Measurements from ENCODE around the gene SASS6.

The SASS6 gene

GRCh38 chr1:100132566-100133477, at the start of gene SASS6, which contains the start of gene TRMT13:
SASS6 (minus strand) TSS chr1:100132930; CDS start chr1:100132814, 116 bp downstream.
TRMT13 (plus strand) TSS chr1:100133163; CDS start chr1:100133169, 6 bp downstream.
- DNase-seq (ENCODE audit: low read depth), result peak; percentile 98

GRCh38 chr1:100178091-100178490, 45.4 kb upstream of the SASS6 start, which contains the start of gene LRRC39:
LRRC39 (minus strand) TSS chr1:100178256; CDS start chr1:100168516, 9,740 bp downstream.
- DNase-seq (ENCODE audit: low read depth), result no peak

GRCh38 chr1:100177295-100178041, 44.7 kb upstream of the SASS6 start:
- no peak for DNase-seq (ENCODE audit: low read depth)

- no peak for DNase-seq (ENCODE audit: low read depth)
Observed at GRCh38 chr1:100168051-100168450, 35.3 kb upstream of the SASS6 start.

DNA sequence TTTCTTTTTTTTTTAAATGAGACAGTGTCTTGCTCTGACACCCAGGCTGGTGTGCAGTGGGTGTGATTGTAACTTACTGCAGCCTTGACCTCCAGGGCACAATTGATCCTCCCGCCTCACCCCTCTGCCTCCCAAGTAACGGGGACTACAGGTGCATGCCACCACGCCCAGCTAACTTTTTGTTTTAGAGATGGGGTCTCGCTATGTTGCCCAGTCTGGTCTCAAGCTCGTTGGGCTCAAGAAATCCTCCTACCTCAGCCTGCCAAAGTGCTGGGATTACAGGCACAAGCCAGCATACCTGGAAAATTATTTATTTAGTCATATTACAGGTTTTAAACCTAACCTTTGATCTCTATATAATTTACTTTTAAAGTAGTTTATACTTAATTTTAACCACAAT, 32.0 kb upstream of the SASS6 start:
- DNase-seq (ENCODE audit: low read depth), result no peak

DNA sequence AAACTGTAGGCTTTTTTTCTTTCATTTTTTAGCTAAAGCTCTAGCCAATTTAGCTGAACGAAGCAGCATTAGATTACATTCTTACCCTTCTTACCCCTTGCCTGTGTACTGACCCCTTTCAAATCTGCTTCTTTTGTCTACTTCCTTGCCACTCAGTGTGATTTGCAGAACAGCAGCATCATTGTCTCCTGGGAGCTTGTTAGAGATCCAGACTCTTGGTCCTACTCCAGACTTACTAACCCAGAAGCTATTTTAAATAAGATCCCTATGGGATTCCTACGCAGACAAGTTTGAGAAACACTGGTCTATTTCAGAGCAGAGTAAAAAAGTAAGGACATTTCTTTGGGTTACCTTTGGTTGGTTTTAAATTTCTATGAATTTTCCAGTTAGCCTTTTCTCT, 31.5 kb upstream of the SASS6 start:
- DNase-seq (ENCODE audit: low read depth), result peak; percentile 91

- no peak for DNase-seq (ENCODE audit: low read depth)
Observed at GRCh38 chr1:100162881-100163280, 30.2 kb upstream of the SASS6 start.

DNA sequence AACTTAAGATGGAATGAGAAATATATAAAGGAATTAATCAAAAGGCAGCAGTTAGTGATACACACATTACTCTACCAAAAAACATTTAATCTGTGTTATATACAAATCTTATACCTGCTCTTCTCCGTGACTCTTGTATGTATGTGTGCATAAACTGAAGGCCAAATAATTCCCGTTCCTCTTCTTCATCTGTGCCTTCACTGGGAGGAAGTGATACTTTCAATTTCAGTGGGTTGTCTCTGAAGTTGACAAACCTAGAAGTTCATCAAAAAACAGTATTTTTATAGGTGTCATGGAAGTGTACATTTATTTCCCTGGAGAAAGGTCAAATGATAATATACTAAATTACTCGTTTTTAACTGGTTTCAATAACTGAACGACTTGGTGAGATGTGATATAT, 19.5 kb upstream of the SASS6 start:
- no peak for DNase-seq (ENCODE audit: low read depth)

- no peak for DNase-seq (ENCODE audit: low read depth)
Observed at GRCh38 chr1:100151679-100152078, 18.9 kb upstream of the SASS6 start.

GRCh38 chr1:100147875-100148274, 15.1 kb upstream of the SASS6 start:
- no peak for DNase-seq (ENCODE audit: low read depth)

- no peak for DNase-seq (ENCODE audit: low read depth)
Observed at GRCh38 chr1:100146958-100147357, 14.2 kb upstream of the SASS6 start.

DNA sequence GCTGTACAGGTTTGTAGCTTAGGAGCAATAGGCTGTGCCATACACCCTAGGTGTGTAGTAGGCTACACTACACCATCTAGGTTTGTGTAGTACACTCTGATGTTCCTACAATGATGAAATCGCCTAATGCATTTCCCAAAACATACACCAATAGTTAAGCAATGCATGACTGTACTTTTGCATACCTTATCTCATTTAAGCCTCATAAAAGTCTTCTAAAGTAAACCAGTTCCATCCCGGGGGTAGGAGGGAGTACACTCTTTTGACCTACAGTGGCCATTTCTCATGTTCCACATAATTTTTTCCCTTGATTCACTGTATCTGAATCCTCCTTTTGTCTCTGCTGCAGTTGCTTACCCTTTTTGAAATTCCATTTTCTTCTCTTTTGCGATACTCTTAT, 12.4 kb upstream of the SASS6 start:
- no peak for DNase-seq (ENCODE audit: low read depth)

- DNase-seq (ENCODE audit: low read depth), result no peak
Observed at GRCh38 chr1:100142343-100142742, 9.6 kb upstream of the SASS6 start.

DNA sequence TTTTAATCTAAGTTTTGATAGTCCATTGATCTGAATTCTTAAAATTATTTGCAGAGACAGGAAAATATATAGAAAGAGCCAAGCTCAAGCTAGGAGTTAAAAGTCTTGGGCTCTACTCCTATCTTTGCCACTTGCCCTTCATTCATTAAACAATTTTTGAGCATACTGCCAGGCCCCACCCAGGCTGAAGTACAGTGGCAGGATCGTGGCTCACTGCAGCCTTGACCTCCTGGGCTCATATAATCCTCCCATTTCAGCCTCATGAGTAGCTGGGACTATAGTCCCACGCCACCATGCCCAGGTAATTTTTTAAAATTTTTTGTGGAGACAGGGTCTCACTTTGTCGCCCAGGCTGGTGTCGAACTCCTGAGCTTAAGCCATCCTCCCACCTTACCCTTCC, 8.5 kb upstream of the SASS6 start:
- no peak for DNase-seq (ENCODE audit: low read depth)

DNA sequence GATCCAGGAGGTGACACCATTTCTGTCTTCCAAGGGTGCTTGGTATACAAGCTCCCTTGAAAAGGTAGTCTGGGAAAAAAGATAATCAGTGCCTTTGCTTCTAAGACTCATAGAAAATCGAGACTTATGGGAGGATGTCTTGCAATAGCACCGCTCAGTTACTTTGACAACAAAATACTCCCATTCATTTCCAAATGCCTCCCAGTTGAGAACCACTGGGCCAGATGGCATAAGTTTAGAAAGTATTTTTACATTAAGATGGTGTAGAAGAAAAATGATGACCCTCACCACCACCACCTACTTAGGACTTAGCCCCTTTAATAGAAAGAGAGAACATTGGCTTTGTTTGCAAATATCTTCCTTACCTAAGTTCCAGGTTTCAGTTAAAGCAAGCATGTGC, 4.9 kb upstream of the SASS6 start:
- no peak for DNase-seq (ENCODE audit: low read depth)

DNA sequence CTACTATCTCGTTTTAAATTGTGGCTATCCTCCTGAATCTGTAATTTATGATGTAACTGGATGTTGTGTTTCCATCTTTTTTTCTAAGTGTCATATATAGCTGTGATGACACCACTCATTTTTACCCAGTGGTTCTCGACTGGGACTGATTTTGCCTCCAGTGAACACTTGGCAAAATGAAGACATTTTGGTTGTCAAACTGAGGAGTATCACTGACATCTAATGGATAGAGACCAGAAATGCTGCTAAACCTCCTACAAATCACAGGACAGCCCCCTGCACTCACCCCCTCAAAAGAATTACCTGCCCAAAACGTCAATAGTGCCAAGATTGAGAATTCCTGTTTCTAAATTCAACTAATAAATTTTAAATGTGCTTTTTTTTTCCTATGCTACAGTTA, 2.1 kb upstream of the SASS6 start:
- peak; percentile 1 for DNase-seq (ENCODE audit: low read depth)

GRCh38 chr1:100131623-100132022, 1.1 kb downstream of the SASS6 start:
- no peak for DNase-seq (ENCODE audit: low read depth)

- peak; percentile 42 for DNase-seq (ENCODE audit: low read depth)
Observed at GRCh38 chr1:100130552-100131077, 2.1 kb downstream of the SASS6 start.

DNA sequence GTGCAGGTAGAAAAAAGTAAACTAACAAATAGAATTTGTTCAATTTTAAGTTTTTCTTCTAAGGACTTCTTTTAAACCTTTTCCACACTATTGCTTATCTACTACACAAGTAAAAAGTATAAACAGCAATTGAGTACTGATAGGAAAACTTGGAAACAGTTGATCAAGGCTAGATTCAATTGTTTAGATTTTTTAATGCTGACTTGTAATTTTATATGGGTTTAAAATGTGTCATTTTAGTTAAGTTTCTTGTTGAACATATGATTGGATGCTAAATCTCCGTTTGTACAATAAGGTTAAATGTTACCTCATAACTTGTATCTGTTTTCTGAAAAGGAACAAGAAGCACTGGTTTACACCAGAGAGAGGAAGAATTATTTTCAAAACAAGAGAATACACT, 5.5 kb downstream of the SASS6 start:
- DNase-seq (ENCODE audit: low read depth), result no peak

GRCh38 chr1:100122177-100122576, 10.6 kb downstream of the SASS6 start:
- DNase-seq (ENCODE audit: low read depth), result peak; percentile 18

DNA sequence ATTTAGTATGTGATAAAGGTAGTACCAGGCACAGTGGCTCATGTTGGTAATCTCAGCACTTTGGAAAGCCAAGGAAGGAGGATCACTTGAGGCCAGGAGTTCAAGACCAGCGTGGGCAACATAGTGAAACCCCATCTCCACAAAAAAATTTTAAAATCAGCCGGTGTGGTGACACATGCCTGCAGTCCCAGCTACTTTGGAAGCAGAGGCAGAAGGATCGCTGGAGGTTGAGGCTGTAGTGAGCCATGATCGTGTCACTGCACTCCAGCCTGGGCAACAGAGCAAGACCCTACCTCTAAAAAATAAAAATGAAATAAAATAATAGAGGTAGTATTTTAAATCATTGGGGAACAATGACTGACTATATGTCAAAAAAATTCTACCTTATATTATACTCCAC, 17.2 kb downstream of the SASS6 start:
- DNase-seq (ENCODE audit: low read depth), result no peak

DNA sequence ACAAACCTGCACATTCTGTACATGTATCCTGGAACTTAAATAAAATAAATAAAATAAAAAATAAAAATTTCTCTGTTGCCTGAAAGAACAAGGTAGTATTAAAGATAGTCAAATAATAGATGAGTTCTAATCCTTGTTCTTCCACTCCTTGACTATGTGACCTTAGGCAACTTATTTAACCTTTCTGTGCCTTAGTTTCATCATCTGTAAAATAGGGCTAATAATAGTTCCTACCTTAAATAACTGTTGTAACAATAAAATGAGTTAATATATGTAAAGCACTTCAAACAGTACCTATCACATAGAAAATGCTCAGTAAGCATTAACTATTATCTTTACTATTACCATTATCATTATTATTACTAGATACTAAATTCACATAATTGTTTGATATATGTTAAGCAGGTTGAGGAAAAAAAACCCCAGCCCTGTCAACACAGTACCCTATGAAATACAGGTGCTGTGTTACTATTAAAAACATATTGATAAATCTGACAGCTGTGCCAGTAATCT, 23.1 kb downstream of the SASS6 start:
- DNase-seq (ENCODE audit: low read depth), result no peak

DNA sequence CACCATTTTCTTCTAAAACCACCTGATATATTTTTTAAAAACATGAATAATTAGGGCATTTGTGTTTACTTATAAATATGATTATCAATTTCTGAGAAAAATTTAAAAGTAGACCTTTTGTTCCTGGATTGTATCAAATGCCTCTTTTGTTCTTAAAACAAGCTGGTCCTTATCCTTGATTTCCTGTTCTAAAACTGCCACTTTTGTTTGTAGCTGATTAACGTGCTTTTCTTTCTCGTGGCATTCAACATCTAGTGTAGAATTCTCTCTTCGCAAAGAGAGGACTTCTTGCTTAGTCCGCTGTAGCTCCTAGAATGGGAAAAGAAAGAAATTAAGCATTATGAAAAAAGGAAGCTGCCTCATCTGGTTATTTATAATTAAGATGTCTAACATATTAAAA, 25.0 kb downstream of the SASS6 start:
- no peak for DNase-seq (ENCODE audit: low read depth)
